A673 (cell line): ENCODE data around the gene RWDD3.

Experiments
- EZH2 ChIP-seq: fragments of 200-600 bp; sonication (generic); IDR thresholded peaks from 2 replicates; pipeline ENCODE4 v1.6.1; 2017; ENCODE audit warnings: borderline replicate concordance, low read depth, mild to moderate bottlenecking, mixed read lengths, antibody characterized with exemption, low read length; ENCODE audit not compliant: poor library complexity, severe bottlenecking
- TF ChIP-seq, protein P1 (sequence below): fragments of 300-800, 200-600 bp; sonication (generic); conservative IDR thresholded peaks from 2 replicates; pipeline ENCODE4 v1.5.1; 2017; ENCODE audit warnings: low read depth, mild to moderate bottlenecking, antibody characterized with exemption, low read length, moderate library complexity, mixed read lengths

DNA sequence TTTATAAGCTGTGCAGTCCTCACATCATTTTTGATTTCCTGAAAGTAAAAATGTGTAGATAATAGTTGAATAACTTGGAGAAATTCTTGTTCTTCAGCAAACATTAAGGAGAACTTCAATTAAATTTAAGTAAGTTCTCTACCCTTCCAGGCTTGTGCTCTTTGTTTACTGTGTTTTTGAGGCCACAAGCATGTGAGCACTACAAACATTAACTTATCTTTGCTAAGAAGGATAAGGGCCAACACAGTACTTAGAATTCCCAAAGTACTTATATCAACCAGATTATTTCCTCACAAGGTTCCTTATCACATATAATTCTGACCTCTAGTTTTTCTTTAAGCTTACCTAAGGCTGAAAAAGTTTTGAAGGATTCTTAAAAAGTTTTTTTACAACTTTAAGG is 24.7 kb upstream of the RWDD3 start:
- TF ChIP-seq, protein P1, sequence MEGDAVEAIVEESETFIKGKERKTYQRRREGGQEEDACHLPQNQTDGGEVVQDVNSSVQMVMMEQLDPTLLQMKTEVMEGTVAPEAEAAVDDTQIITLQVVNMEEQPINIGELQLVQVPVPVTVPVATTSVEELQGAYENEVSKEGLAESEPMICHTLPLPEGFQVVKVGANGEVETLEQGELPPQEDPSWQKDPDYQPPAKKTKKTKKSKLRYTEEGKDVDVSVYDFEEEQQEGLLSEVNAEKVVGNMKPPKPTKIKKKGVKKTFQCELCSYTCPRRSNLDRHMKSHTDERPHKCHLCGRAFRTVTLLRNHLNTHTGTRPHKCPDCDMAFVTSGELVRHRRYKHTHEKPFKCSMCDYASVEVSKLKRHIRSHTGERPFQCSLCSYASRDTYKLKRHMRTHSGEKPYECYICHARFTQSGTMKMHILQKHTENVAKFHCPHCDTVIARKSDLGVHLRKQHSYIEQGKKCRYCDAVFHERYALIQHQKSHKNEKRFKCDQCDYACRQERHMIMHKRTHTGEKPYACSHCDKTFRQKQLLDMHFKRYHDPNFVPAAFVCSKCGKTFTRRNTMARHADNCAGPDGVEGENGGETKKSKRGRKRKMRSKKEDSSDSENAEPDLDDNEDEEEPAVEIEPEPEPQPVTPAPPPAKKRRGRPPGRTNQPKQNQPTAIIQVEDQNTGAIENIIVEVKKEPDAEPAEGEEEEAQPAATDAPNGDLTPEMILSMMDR: no peak
- TF ChIP-seq EZH2: no peak
